ENCODE data around the gene PXYLP1. TPM values are rescaled to one million over a fixed set of nuclear protein-coding genes. Genes with fewer than 3 reads are reported as not detected.

The PXYLP1 gene
- 10 to 100 TPM in 2 of 4 donors, 1 to 10 TPM in 2; 7.1 to 13.4 (median 10.3) TPM for total RNA-seq

- Histone ChIP-seq H3K36me3 (no peaks in the 10 kb centered on the region), H3K27me3 (no peaks in the 10 kb centered on the region), H3K4me3 (replicated peaks in 1 of 3) (peak within 1 kb of the TSS; percentile 55 to 92 (median 63)), H3K9me3 (no peaks in the 10 kb centered on the region), H3K27ac (peak within 1 kb of the TSS; percentile 61 to 85 (median 80)), H3K4me1 (peaks cover 0 to 11% of the 10 kb centered on the region in 2 donors)
- DNase-seq = peak; percentile 94 to 95
- TF ChIP-seq POLR2A (IDR thresholded peaks at IDR 0.05) (peak in 1 of 2 donors; percentile 83), CTCF (IDR thresholded peaks at IDR 0.05) (peak in 4 of 6 experiments; percentile 55 to 98 (median 96))
- 1% methylated on average over 27 to 29 of the region's 92 CpGs for WGBS, 2 donors
- intact Hi-C loops (cut with DNase I) = loop anchor here (5.0 kb wide), 1 partner anchor 46 kb away; no protein-coding TSS in a partner anchor
Observed at GRCh38 chr3:141231101-141231951, at the start of gene PXYLP1. Gene PXYLP1, plus strand, starts transcription at chr3:141231825. Its CDS starts 28,351 bp downstream, at chr3:141260176.

GRCh38 chr3:141183606-141184005, 48.0 kb upstream of the PXYLP1 start:
- Histone ChIP-seq H3K27ac (no peak overlapping the region), H3K4me1 (no peaks in the 10 kb centered on the region), H3K4me3 (replicated peaks in 1 of 3) (no peak overlapping the region), H3K9me3 (no peaks in the 10 kb centered on the region), H3K36me3 (no peaks in the 10 kb centered on the region), H3K27me3 (no peaks in the 10 kb centered on the region)
- 44 to 46% methylated on average over 2 of the region's 2 CpGs for WGBS, 2 donors
- intact Hi-C loops (cut with DNase I) = loop anchor here (10.0 kb wide), 1 partner anchor 169 kb away; no protein-coding TSS in a partner anchor
- no peak for TF ChIP-seq POLR2A (IDR thresholded peaks at IDR 0.05)
- no peak for TF ChIP-seq CTCF (IDR thresholded peaks at IDR 0.05)
- DNase-seq = no peak

- intact Hi-C loops (cut with DNase I) = loop anchor here (10.0 kb wide), 1 partner anchor 170 kb away; no protein-coding TSS in a partner anchor
- H3K27me3 ChIP-seq = no peaks in the 10 kb centered on the region
- no peaks in the 10 kb centered on the region for H3K9me3 ChIP-seq
- H3K4me1 ChIP-seq = no peaks in the 10 kb centered on the region
- no peak for DNase-seq
- TF ChIP-seq CTCF (IDR thresholded peaks at IDR 0.05) (no peak), POLR2A (IDR thresholded peaks at IDR 0.05) (no peak)
- no peaks in the 10 kb centered on the region for H3K36me3 ChIP-seq
- no peak overlapping the region for H3K4me3 ChIP-seq (replicated peaks in 1 of 3)
- H3K27ac ChIP-seq = no peak overlapping the region
- WGBS, 2 donors = 69 to 72% methylated on average over 4 of the region's 4 CpGs
Observed at GRCh38 chr3:141184430-141184829, 47.2 kb upstream of the PXYLP1 start.

- intact Hi-C loops (cut with DNase I) = no loop called here
- no peak for TF ChIP-seq POLR2A (IDR thresholded peaks at IDR 0.05)
- no peak for TF ChIP-seq CTCF (IDR thresholded peaks at IDR 0.05)
- no peaks in the 10 kb centered on the region for H3K9me3 ChIP-seq
- no peak overlapping the region for H3K4me3 ChIP-seq (replicated peaks in 1 of 3)
- H3K36me3 ChIP-seq = no peaks in the 10 kb centered on the region
- H3K27ac ChIP-seq = no peak overlapping the region
- DNase-seq = no peak
- H3K4me1 ChIP-seq = no peaks in the 10 kb centered on the region
- WGBS, 2 donors = 48 to 98% methylated on average over 2 of the region's 2 CpGs
- no peaks in the 10 kb centered on the region for H3K27me3 ChIP-seq
Observed at GRCh38 chr3:141191097-141191749, 40.4 kb upstream of the PXYLP1 start.

Data from thyroid gland (tissue), 4 donors.